Nephron progenitor cell (in vitro differentiated cells): ENCODE measurements around the gene UTRN.

Experiments used
- DNase-seq: peaks from one replicate; pipeline ENCODE4 v3.0.0; 2021
- H3K27ac Mint-ChIP-seq: 2 replicates; pipeline ENCODE4 v1.8.0; 2021; ENCODE audit warnings: mild to moderate bottlenecking, moderate library complexity, mixed read lengths
- H3K27me3 Mint-ChIP-seq: 2 replicates; pipeline ENCODE4 v1.8.0; 2021; ENCODE audit warnings: mild to moderate bottlenecking, low read depth, mixed read lengths; ENCODE audit not compliant: poor library complexity
- H3K36me3 Mint-ChIP-seq: 2 replicates; pipeline ENCODE4 v1.8.0; 2021; ENCODE audit warnings: low read depth, mixed read lengths
- H3K4me1 Mint-ChIP-seq: 2 replicates; pipeline ENCODE4 v1.8.0; 2021; ENCODE audit warnings: mixed read lengths
- H3K4me3 Mint-ChIP-seq: 2 replicates; pipeline ENCODE4 v1.8.0; 2021; ENCODE audit warnings: mild to moderate bottlenecking, moderate library complexity, mixed read lengths
- H3K9me3 Mint-ChIP-seq: 2 replicates; pipeline ENCODE4 v1.8.0; 2021; ENCODE audit warnings: mild to moderate bottlenecking, moderate library complexity, mixed read lengths
- CTCF ChIP-seq: fragments of 200-600 bp; sonication (generic); IDR thresholded peaks from 2 replicates; pipeline ENCODE4 v1.5.0; 2021; ENCODE audit warnings: antibody characterized with exemption

UTRN gene

GRCh38 chr6:144284478-144284782 lies 705 bp upstream of the UTRN start:
- peak overlapping the region; percentile 81 for H3K27ac Mint-ChIP-seq
- H3K9me3 Mint-ChIP-seq = no peaks in the 10 kb centered on the region
- H3K27me3 Mint-ChIP-seq = peaks cover 2% of the 10 kb centered on the region
- no peak for TF ChIP-seq CTCF
- peaks cover 26% of the 10 kb centered on the region for H3K4me1 Mint-ChIP-seq
- peak overlapping the region; percentile 94 for H3K4me3 Mint-ChIP-seq
- no peak for DNase-seq
- H3K36me3 Mint-ChIP-seq = peaks cover 10% of the 10 kb centered on the region

- Mint-ChIP-seq H3K4me1 (peaks cover 26% of the 10 kb centered on the region), H3K4me3 (peak overlapping the region; percentile 94), H3K36me3 (peaks cover 15% of the 10 kb centered on the region), H3K27ac (peak overlapping the region; percentile 99), H3K27me3 (peaks cover 2% of the 10 kb centered on the region), H3K9me3 (no peaks in the 10 kb centered on the region)
- TF ChIP-seq CTCF = no peak
- DNase-seq = no peak
These were observed 338 bp downstream of the UTRN start for GRCh38 chr6:144285548-144285797.

DNA sequence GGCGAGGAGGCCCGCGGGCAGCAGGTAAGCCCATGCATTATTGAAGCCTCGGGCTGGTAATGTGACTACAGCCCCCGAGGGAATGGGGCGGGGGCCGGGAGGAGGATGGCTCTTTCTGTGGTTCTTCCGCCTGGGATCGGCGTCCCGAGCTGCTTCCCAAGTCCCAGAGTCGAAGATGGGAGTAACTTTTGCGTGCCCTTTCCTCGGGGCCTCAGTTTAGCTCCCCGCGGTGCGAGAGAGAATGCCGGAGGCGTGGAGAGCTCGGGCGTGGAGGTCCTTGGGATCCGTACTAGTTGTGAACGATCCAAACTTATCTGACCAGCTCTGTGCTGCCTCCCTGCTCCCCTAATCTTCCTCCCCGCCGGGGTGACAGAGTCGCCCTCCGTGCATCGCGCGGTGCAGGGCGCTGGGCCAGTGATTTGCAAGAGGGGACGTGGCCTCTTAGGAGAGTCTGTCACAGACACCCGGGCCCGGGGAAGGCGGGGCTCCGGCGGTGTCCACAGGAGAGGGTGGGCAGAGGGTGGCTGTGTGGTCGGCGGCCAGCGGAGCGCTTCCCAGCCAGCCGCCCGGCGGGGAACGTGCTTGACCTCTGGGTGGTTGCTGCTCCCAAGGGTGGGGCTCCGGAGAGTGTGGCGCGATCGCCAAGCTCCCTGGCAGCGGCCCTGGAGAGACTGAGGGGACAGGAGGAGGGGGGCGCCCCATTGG lies 815 bp downstream of the UTRN start:
- H3K4me1 Mint-ChIP-seq = peaks cover 26% of the 10 kb centered on the region
- peaks cover 2% of the 10 kb centered on the region for H3K27me3 Mint-ChIP-seq
- DNase-seq = peak; percentile 78
- no peaks in the 10 kb centered on the region for H3K9me3 Mint-ChIP-seq
- H3K4me3 Mint-ChIP-seq = peak overlapping the region; percentile 94
- no peak for TF ChIP-seq CTCF
- H3K36me3 Mint-ChIP-seq = peaks cover 14% of the 10 kb centered on the region
- peak overlapping the region; percentile 99 for H3K27ac Mint-ChIP-seq

DNA sequence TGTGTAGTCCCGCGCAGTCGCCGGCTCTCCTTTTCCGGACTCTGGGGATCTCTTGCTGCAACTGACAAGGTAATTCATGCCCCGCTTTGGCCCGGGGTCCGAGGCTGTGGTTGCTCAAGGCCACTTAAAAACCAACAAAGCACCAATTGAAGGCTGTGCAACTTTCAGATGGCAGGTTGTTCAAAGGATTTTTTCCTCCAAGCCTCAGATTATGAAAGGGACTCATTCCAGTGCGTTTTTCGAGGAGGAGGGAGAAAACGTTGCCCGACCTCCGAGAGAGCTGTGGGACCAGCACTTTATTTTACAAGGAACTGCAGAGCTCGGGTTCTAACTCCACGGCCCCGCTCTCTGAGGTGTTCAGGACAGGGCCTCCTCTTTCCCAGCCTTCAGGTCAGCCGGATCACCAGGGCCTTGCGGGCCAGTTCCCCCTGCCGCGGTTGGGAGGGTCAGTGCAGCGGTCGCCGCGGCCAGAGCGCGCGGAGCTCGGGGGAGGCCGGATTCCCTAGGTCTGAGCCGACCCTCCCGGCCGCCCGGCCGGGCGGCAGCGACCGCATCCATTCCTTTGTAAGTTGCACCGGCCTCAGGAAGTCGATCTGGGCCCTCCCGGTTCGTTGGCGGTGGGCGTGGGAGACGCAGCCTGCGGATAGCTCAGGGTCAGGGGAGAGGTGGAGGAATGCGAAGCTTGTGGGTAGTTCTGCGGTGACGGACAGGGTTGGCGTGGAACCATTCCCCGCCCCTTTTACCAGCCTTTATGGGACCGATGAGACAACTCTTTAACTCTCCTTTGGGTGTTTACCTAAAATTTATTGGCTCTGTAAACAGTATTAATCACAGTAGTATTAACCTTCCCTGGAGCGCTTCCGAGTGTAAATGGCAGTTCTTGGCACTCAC lies 1.6 kb downstream of the UTRN start:
- Mint-ChIP-seq H3K27ac (peak overlapping the region; percentile 99), H3K4me3 (peak overlapping the region; percentile 94), H3K9me3 (no peaks in the 10 kb centered on the region), H3K36me3 (peaks cover 17% of the 10 kb centered on the region), H3K27me3 (peaks cover 2% of the 10 kb centered on the region), H3K4me1 (peaks cover 31% of the 10 kb centered on the region)
- no peak for TF ChIP-seq CTCF
- peak; percentile 84 for DNase-seq

- DNase-seq = no peak
- no peak overlapping the region for H3K27ac Mint-ChIP-seq
- H3K4me3 Mint-ChIP-seq = no peak overlapping the region
These were observed 3.9 kb downstream of the UTRN start for GRCh38 chr6:144289006-144289405.

More at GRCh38 chr6:144289006-144289405, 3.9 kb downstream of the UTRN start:
- peaks cover 29% of the 10 kb centered on the region for H3K36me3 Mint-ChIP-seq
- H3K4me1 Mint-ChIP-seq = peaks cover 24% of the 10 kb centered on the region
- peaks cover 2% of the 10 kb centered on the region for H3K27me3 Mint-ChIP-seq
- H3K9me3 Mint-ChIP-seq = no peaks in the 10 kb centered on the region
- TF ChIP-seq CTCF = no peak
